H9 (cell line): Measurements from ENCODE around the gene AVPR1A. TPM values are rescaled to one million over a fixed set of nuclear protein-coding genes. Genes with fewer than 3 reads are reported as not detected.

ENCODE experiments used
- DNase-seq: peaks from one replicate; pipeline ENCODE4 v3.0.0-alpha.2; 2017
- H2AFZ ChIP-seq: one replicate; pipeline ENCODE4 v1.6.1; 2013; ENCODE audit warnings: mild to moderate bottlenecking, low read length, control low read depth, moderate library complexity
- H2AK5ac ChIP-seq: 2 replicates; pipeline ENCODE4 v1.6.1; 2013; ENCODE audit warnings: low read length, control low read depth, mixed read lengths; ENCODE audit not compliant: insufficient read length
- H2BK120ac ChIP-seq: one replicate; pipeline ENCODE4 v1.6.1; 2013; ENCODE audit warnings: low read depth, mild to moderate bottlenecking, low read length, control low read depth, inconsistent platforms; ENCODE audit not compliant: poor library complexity, severe bottlenecking
- H2BK12ac ChIP-seq: 2 replicates; pipeline ENCODE4 v1.6.1; 2013; ENCODE audit warnings: low read length, control low read depth, mixed read lengths, low read depth; ENCODE audit not compliant: insufficient read length
- H2BK15ac ChIP-seq: 2 replicates; pipeline ENCODE4 v1.6.1; 2013; ENCODE audit warnings: low read depth, low read length, control low read depth
- H2BK20ac ChIP-seq: one replicate; pipeline ENCODE4 v1.6.1; 2013; ENCODE audit warnings: low read depth, mild to moderate bottlenecking, low read length, control low read depth, inconsistent platforms; ENCODE audit not compliant: poor library complexity, severe bottlenecking
- H2BK5ac ChIP-seq: 2 replicates; pipeline ENCODE4 v1.6.1; 2013; ENCODE audit warnings: low read length, control low read depth, mixed read lengths; ENCODE audit not compliant: insufficient read length
- H3K14ac ChIP-seq: 2 replicates; pipeline ENCODE4 v1.6.1; 2013; ENCODE audit warnings: low read length, control low read depth; ENCODE audit not compliant: insufficient read depth
- H3K18ac ChIP-seq: 2 replicates; pipeline ENCODE4 v1.6.1; 2013; ENCODE audit warnings: low read depth, mild to moderate bottlenecking, mixed read lengths, low read length, control low read depth; ENCODE audit not compliant: insufficient read length
- H3K23ac ChIP-seq: 2 replicates; pipeline ENCODE4 v1.6.1; 2013; ENCODE audit warnings: low read length, control low read depth, mixed read lengths, low read depth; ENCODE audit not compliant: insufficient read length
- H3K23me2 ChIP-seq: 2 replicates; pipeline ENCODE4 v1.6.1; 2013; ENCODE audit warnings: low read depth, mild to moderate bottlenecking, mixed read lengths, low read length, control low read depth; ENCODE audit not compliant: insufficient read length, poor library complexity, severe bottlenecking
- H3K27ac ChIP-seq: 2 replicates; pipeline ENCODE4 v1.5.1; 2013; ENCODE audit warnings: low read length, control low read depth, mixed read lengths, low read depth; ENCODE audit not compliant: insufficient read length
- H3K27me3 ChIP-seq: 2 replicates; pipeline ENCODE4 v1.6.1; 2013; ENCODE audit warnings: low read length, control low read depth, inconsistent platforms; ENCODE audit not compliant: insufficient read depth
- H3K4ac ChIP-seq: 2 replicates; pipeline ENCODE4 v1.6.1; 2013; ENCODE audit warnings: low read depth, mild to moderate bottlenecking, control low read depth, inconsistent platforms, low read length, moderate library complexity
- H3K4me1 ChIP-seq: 2 replicates; pipeline ENCODE4 v1.6.1; 2013; ENCODE audit warnings: low read length, control low read depth, inconsistent platforms; ENCODE audit not compliant: insufficient read depth
- H3K4me2 ChIP-seq: 2 replicates; pipeline ENCODE4 v1.6.1; 2013; ENCODE audit warnings: low read length, control low read depth, mixed read lengths; ENCODE audit not compliant: insufficient read length, insufficient read depth
- H3K56ac ChIP-seq: 2 replicates; pipeline ENCODE4 v1.6.1; 2013; ENCODE audit warnings: low read depth, mild to moderate bottlenecking, mixed read lengths, low read length, control low read depth; ENCODE audit not compliant: insufficient read length
- H3K79me1 ChIP-seq: 2 replicates; pipeline ENCODE4 v1.6.1; 2013; ENCODE audit warnings: low read depth, mild to moderate bottlenecking, moderate library complexity, low read length, control low read depth, inconsistent platforms; ENCODE audit not compliant: insufficient read depth, poor library complexity, severe bottlenecking
- H3K79me2 ChIP-seq: 2 replicates; pipeline ENCODE4 v1.6.1; 2013; ENCODE audit warnings: low read length, control low read depth, inconsistent platforms; ENCODE audit not compliant: insufficient read depth
- H3K9ac ChIP-seq: 2 replicates; pipeline ENCODE4 v1.6.1; 2013; ENCODE audit warnings: low read length, control low read depth, mixed read lengths; ENCODE audit not compliant: insufficient read length; ENCODE audit errors: extremely low read depth
- H3K9me3 ChIP-seq: one replicate; pipeline ENCODE4 v1.6.1; 2013; ENCODE audit warnings: low read depth, low read length, inconsistent platforms; ENCODE audit not compliant: control insufficient read depth
- H3T11ph ChIP-seq: one replicate; pipeline ENCODE4 v1.6.1; 2013; ENCODE audit warnings: mild to moderate bottlenecking, low read length, control low read depth, inconsistent platforms
- H4K20me1 ChIP-seq: one replicate; pipeline ENCODE4 v1.6.1; 2013; ENCODE audit not compliant: control insufficient read depth, insufficient read length, insufficient read depth
- H4K5ac ChIP-seq: 2 replicates; pipeline ENCODE4 v1.6.1; 2013; ENCODE audit warnings: low read depth, mild to moderate bottlenecking, mixed read lengths, low read length, control low read depth; ENCODE audit not compliant: insufficient read length
- H4K8ac ChIP-seq: replicated peaks from 2 replicates; pipeline ENCODE4 v1.6.1; 2013; ENCODE audit warnings: low read length, control low read depth, mixed read lengths, low read depth; ENCODE audit not compliant: insufficient read length
- H4K91ac ChIP-seq: 2 replicates; pipeline ENCODE4 v1.6.1; 2013; ENCODE audit warnings: low read depth, mild to moderate bottlenecking, moderate library complexity, mixed read lengths, low read length, control low read depth; ENCODE audit not compliant: insufficient read length
- H3K27ac Mint-ChIP-seq, 3 experiments: 2 replicates in 2 of 3; 3 replicates in 1 of 3; pipeline ENCODE4 v1.8.0; 2020 to 2021; ENCODE audit warnings: mixed read lengths in 3 of 3, mild to moderate bottlenecking in 1 of 3, moderate library complexity in 1 of 3
- H3K27me3 Mint-ChIP-seq: 2 replicates; pipeline ENCODE4 v1.8.0; 2021; ENCODE audit warnings: low read depth, mild to moderate bottlenecking, moderate library complexity, mixed read lengths
- H3K36me3 Mint-ChIP-seq, 3 experiments: 2 replicates in 2 of 3; 3 replicates in 1 of 3; pipeline ENCODE4 v1.8.0; 2020 to 2021; ENCODE audit warnings: low read depth in 3 of 3, mixed read lengths in 3 of 3; ENCODE audit not compliant: insufficient read depth in 1 of 3
- H3K4me1 Mint-ChIP-seq, 2 experiments: 2 replicates each; pipeline ENCODE4 v1.8.0; 2020; ENCODE audit warnings: mixed read lengths in 2 of 2
- H3K4me3 Mint-ChIP-seq, 2 experiments: 2 replicates in 1 of 2; 3 replicates in 1 of 2; pipeline ENCODE4 v1.8.0; 2020 to 2021; ENCODE audit warnings: mild to moderate bottlenecking in 2 of 2, mixed read lengths in 2 of 2, moderate library complexity in 1 of 2
- H3K9me3 Mint-ChIP-seq, 2 experiments: 2 replicates in 1 of 2; 3 replicates in 1 of 2; pipeline ENCODE4 v1.8.0; 2020; ENCODE audit warnings: mild to moderate bottlenecking in 2 of 2, mixed read lengths in 2 of 2, moderate library complexity in 1 of 2
- CTCF ChIP-seq: fragments of 200-600 bp; sonication (generic); conservative IDR thresholded peaks from 3 replicates; pipeline ENCODE4 v1.8.0; 2021; ENCODE audit warnings: antibody characterized with exemption, mild to moderate bottlenecking
- WGBS: extraction: QIAGEN DNeasy Blood & Tissue Kit; methylation state at CpG from one replicate; pipeline ENCODE4 v1.1.7; 2013; ENCODE audit warnings: missing lambda C conversion rate, low lambda C conversion rate, mixed read lengths; ENCODE audit not compliant: insufficient read length; ENCODE audit errors: extremely low coverage; 5-methylcytosine and 5-hydroxymethylcytosine counted together
- total RNA-seq: library from RNA; stranded (reverse); gene quantifications from 2 replicates; pipeline ENCODE4 v1.2.1, GENCODE V29; 2021

Gene AVPR1A
- total RNA-seq, 1 experiment from 2014 or later: 0.13 TPM

GRCh38 chr12:63164911-63165310, 13.9 kb upstream of the AVPR1A start:
- Mint-ChIP-seq H3K4me3 (no peak overlapping the region), H3K27me3 (no peaks in the 10 kb centered on the region; the same call in 1 of the 2 replicates), H3K36me3 (no peaks in the 10 kb centered on the region), H3K27ac (no peak overlapping the region), H3K9me3 (peaks cover 0 to 2% of the 10 kb centered on the region in 2 experiments; a peak in 2 of 5 replicates), H3K4me1 (0 out of 4 replicates have a peak, but pooled peaks cover 3 to 7% of the 10 kb centered on the region in 2 experiments)
- Histone ChIP-seq H3K4me1 (no peaks in the 10 kb centered on the region), H2BK15ac (no peak overlapping the region), H3K23ac (no peak overlapping the region), H3K4ac (no peak overlapping the region), H2BK120ac (no peak overlapping the region), H3K79me1 (no peaks in the 10 kb centered on the region), H3K79me2 (no peaks in the 10 kb centered on the region), H3K27ac (no peak overlapping the region), H3K14ac (no peak overlapping the region), H3K18ac (no peak overlapping the region), H4K91ac (no peak overlapping the region), H3K9ac (no peak overlapping the region), H3K9me3 (no peaks in the 10 kb centered on the region), H3K4me2 (no peak overlapping the region), H4K8ac (no peak overlapping the region), H2AFZ (no peak overlapping the region), H4K20me1 (no peaks in the 10 kb centered on the region), H2BK20ac (no peak overlapping the region), H3T11ph (no peak overlapping the region), H3K27me3 (no peaks in the 10 kb centered on the region), H3K56ac (no peak overlapping the region), H2BK5ac (no peak overlapping the region), H2AK5ac (no peak overlapping the region), H4K5ac (no peak overlapping the region), H2BK12ac (no peak overlapping the region), H3K23me2 (no peaks in the 10 kb centered on the region)
- no peak for DNase-seq
- TF ChIP-seq CTCF: no peak
- WGBS: no CpG with 5 or more reads among the region's 2 CpGs
